Amygdala (tissue), 56 donors: ENCODE data around the gene ADAP1.
"Not testable (repeated sequence)": the region's sequence is repeated elsewhere in the genome, so short reads cannot be mapped to it uniquely, and the experiment has no call there.

ENCODE experiments used
- DNase-seq, 56 donors: peaks; one replicate each; lab custom pipeline; 2025; lab: John Stamatoyannopoulos, UW

Gene ADAP1

GRCh38 chr7:875476-876076 is 78.9 kb downstream of the ADAP1 start:
- DNase-seq: peak in 1 of 56 donors; percentile 59

- no peak for DNase-seq
These were observed 79.4 kb downstream of the ADAP1 start for GRCh38 chr7:875051-875450.

- DNase-seq: no peak
These were observed 80.3 kb downstream of the ADAP1 start for GRCh38 chr7:874031-874749.

GRCh38 chr7:873367-874002 is 81.0 kb downstream of the ADAP1 start:
- DNase-seq: peak in 49 of 56 donors; percentile 12 to 87 (median 61)

- DNase-seq: not testable (repeated sequence)
These were observed 81.8 kb downstream of the ADAP1 start for GRCh38 chr7:872685-873084.

- DNase-seq: no peak
These were observed 82.5 kb downstream of the ADAP1 start for GRCh38 chr7:871900-872537.

GRCh38 chr7:869348-869747 is 85.1 kb downstream of the ADAP1 start:
- DNase-seq: no peak

- no peak for DNase-seq
These were observed 86.3 kb downstream of the ADAP1 start for GRCh38 chr7:868189-868486.

- peak in 7 of 56 donors; percentile 10 to 53 (median 42) for DNase-seq
These were observed 86.9 kb downstream of the ADAP1 start for GRCh38 chr7:867406-868188.

- DNase-seq: peak in 10 of 56 donors; percentile 13 to 63 (median 42)
These were observed 87.5 kb downstream of the ADAP1 start for GRCh38 chr7:867001-867405.

- no peak for DNase-seq
These were observed 88.6 kb downstream of the ADAP1 start for GRCh38 chr7:865921-866320.

GRCh38 chr7:863106-863505 is 91.4 kb downstream of the ADAP1 start:
- DNase-seq: peak in 1 of 56 donors; percentile 26

- DNase-seq: no peak
These were observed 92.3 kb downstream of the ADAP1 start for GRCh38 chr7:862157-862556.

GRCh38 chr7:861222-861621 is 93.3 kb downstream of the ADAP1 start:
- no peak for DNase-seq

- no peak for DNase-seq
These were observed 94.3 kb downstream of the ADAP1 start for GRCh38 chr7:860149-860548.

- no peak for DNase-seq
These were observed 95.0 kb downstream of the ADAP1 start for GRCh38 chr7:859359-860030.

- DNase-seq: no peak
These were observed 96.8 kb downstream of the ADAP1 start for GRCh38 chr7:857661-858060.

GRCh38 chr7:856444-857095 is 97.9 kb downstream of the ADAP1 start:
- no peak for DNase-seq

- DNase-seq: no peak
These were observed 98.7 kb downstream of the ADAP1 start for GRCh38 chr7:855686-856369.
